Globus pallidus (tissue), 1 donor: ENCODE data around the gene CDK5.
"Not testable (repeated sequence)": the region's sequence is repeated elsewhere in the genome, so short reads cannot be mapped to it uniquely, and the experiment has no call there.

Experiments used
- DNase-seq: peaks from one replicate; pipeline ENCODE4 v3.0.0-alpha.2; 2015; ENCODE audit warnings: low spot score

The CDK5 gene

GRCh38 chr7:151056666-151057505 lies 811 bp downstream of the CDK5 start:
- DNase-seq = no peak

GRCh38 chr7:151056283-151056665 lies 1.4 kb downstream of the CDK5 start:
- no peak for DNase-seq

- DNase-seq = no peak
Measured at GRCh38 chr7:151053751-151054150, 3.9 kb downstream of the CDK5 start.

GRCh38 chr7:151053096-151053495 lies 4.6 kb downstream of the CDK5 start:
- no peak for DNase-seq

GRCh38 chr7:151051108-151051507 lies 6.6 kb downstream of the CDK5 start:
- DNase-seq = no peak

- DNase-seq = no peak
Measured at GRCh38 chr7:151048911-151049463, 8.7 kb downstream of the CDK5 start.

GRCh38 chr7:151047976-151048815 lies 9.5 kb downstream of the CDK5 start, which contains the start of gene ASIC3:
ASIC3 (plus strand) TSS chr7:151048531; CDS start chr7:151048886, 355 bp downstream.
- no peak for DNase-seq

GRCh38 chr7:151046603-151047573 lies 10.8 kb downstream of the CDK5 start:
- no peak for DNase-seq

- DNase-seq = no peak
Measured at GRCh38 chr7:151045967-151046366, 11.7 kb downstream of the CDK5 start.

GRCh38 chr7:151045262-151045661 lies 12.4 kb downstream of the CDK5 start:
- no peak for DNase-seq

GRCh38 chr7:151043959-151044358 lies 13.7 kb downstream of the CDK5 start:
- DNase-seq = no peak

- not testable (repeated sequence) for DNase-seq
Measured at GRCh38 chr7:151043449-151043848, 14.2 kb downstream of the CDK5 start.

GRCh38 chr7:151040616-151041375 lies 16.9 kb downstream of the CDK5 start:
- no peak for DNase-seq

GRCh38 chr7:151039850-151040548 lies 17.7 kb downstream of the CDK5 start:
- DNase-seq = no peak

GRCh38 chr7:151038951-151039849 lies 18.5 kb downstream of the CDK5 start:
- no peak for DNase-seq

GRCh38 chr7:151035902-151036301 lies 21.8 kb downstream of the CDK5 start:
- no peak for DNase-seq

GRCh38 chr7:151035026-151035717 lies 22.5 kb downstream of the CDK5 start:
- no peak for DNase-seq

- DNase-seq = no peak
Measured at GRCh38 chr7:151034312-151035025, 23.2 kb downstream of the CDK5 start.
